ENCODE measurements around the gene MT1G. TPM values are rescaled to one million over a fixed set of nuclear protein-coding genes. Genes with fewer than 3 reads are reported as not detected.
A peak's percentile ranks its signal among the peaks of the same experiment; 100 is the strongest.
"Not testable (repeated sequence)": the region's sequence is repeated elsewhere in the genome, so short reads cannot be mapped to it uniquely, and the experiment has no call there.

Gene MT1G
- total and polyA plus RNA-seq, 3 experiments from 2014 or later: 41.0 to 46.8 TPM; not detected in 1

- peak overlapping the region; percentile 76 for H3K4me3 ChIP-seq (ENCODE audit: low read length)
- Mint-ChIP-seq H3K4me1 (peaks cover 14 to 16% (median 15%) of the 10 kb centered on the region in 3 donors), H3K4me3 (peak overlapping the region; percentile 85 to 93 (median 91)), H3K27me3 (peaks cover 10 to 15% of the 10 kb centered on the region in 2 donors), H3K9me3 (no peaks in the 10 kb centered on the region), H3K36me3 (peaks cover 0 to 2% (median 0%) of the 10 kb centered on the region in 3 donors), H3K27ac (peak overlapping the region; percentile 61 to 92 (median 82))
- peaks cover 13% of the 10 kb centered on the region for H3K4me1 ChIP-seq (ENCODE audit: insufficient read depth, low read length)
- CTCF ChIA-PET: interaction anchor here (0.9 to 2.6 kb wide), 6 partner anchors 9 to 112 kb away, joined by 3 to 10 read pairs (median 4); no protein-coding TSS in a partner anchor
- H3K27ac ChIP-seq (ENCODE audit: low read depth, low read length): peak overlapping the region; percentile 24
- no peaks in the 10 kb centered on the region for H3K36me3 ChIP-seq (ENCODE audit: insufficient read depth, low read length)
- DNase-seq: no peak
- POLR2A ChIA-PET: interaction anchor here (0.7 to 1.6 kb wide), 5 partner anchors 10 to 88 kb away, joined by 3 to 5 read pairs (median 3); partner anchors contain the start of genes MT1X and MT2A
- H3K27me3 ChIP-seq (ENCODE audit: insufficient read depth, low read length, poor library complexity, severe bottlenecking): peaks cover 7% of the 10 kb centered on the region
- H3K9me3 ChIP-seq (ENCODE audit: low read length): no peaks in the 10 kb centered on the region
These were observed 41.8 kb downstream of the MT1G start for GRCh38 chr16:56625943-56626654.

- Mint-ChIP-seq H3K36me3 (peaks cover 0 to 2% (median 0%) of the 10 kb centered on the region in 3 donors), H3K27ac (peak within 1 kb of the TSS; percentile 68 to 96 (median 86)), H3K27me3 (peaks cover 4 to 7% of the 10 kb centered on the region in 2 donors), H3K4me1 (peaks cover 14 to 16% (median 15%) of the 10 kb centered on the region in 3 donors), H3K4me3 (peak within 1 kb of the TSS; percentile 89 to 94 (median 92)), H3K9me3 (no peaks in the 10 kb centered on the region)
- peak in 4 of 5 donors; percentile 28 to 76 (median 44) for DNase-seq
- Histone ChIP-seq H3K36me3 (ENCODE audit: insufficient read depth, low read length) (no peaks in the 10 kb centered on the region), H3K4me3 (ENCODE audit: low read length) (peak within 1 kb of the TSS; percentile 76), H3K4me1 (ENCODE audit: insufficient read depth, low read length) (peaks cover 13% of the 10 kb centered on the region), H3K27ac (ENCODE audit: low read depth, low read length) (peak within 1 kb of the TSS; percentile 24), H3K9me3 (ENCODE audit: low read length) (no peaks in the 10 kb centered on the region), H3K27me3 (ENCODE audit: insufficient read depth, low read length, poor library complexity, severe bottlenecking) (peaks cover 7% of the 10 kb centered on the region)
- ChIA-PET POLR2A (interaction anchor here (0.6 to 1.6 kb wide), 7 partner anchors 11 to 199 kb away, joined by 3 to 5 read pairs (median 3); partner anchors contain the start of genes MT1X and MT2A), CTCF (interaction anchor here (0.9 to 2.6 kb wide), 6 partner anchors 8 to 111 kb away, joined by 3 to 10 read pairs (median 4); no protein-coding TSS in a partner anchor)
These were observed 42.5 kb downstream of the MT1G start, which contains the start of gene MT1E for GRCh38 chr16:56625140-56625942. Gene MT1E, plus strand, starts transcription at chr16:56625781. Its CDS starts 71 bp downstream, at chr16:56625852.

- Mint-ChIP-seq H3K27me3 (peaks cover 0 to 2% of the 10 kb centered on the region in 2 donors), H3K4me3 (no peak overlapping the region), H3K4me1 (peaks cover 14 to 16% (median 15%) of the 10 kb centered on the region in 3 donors), H3K9me3 (no peaks in the 10 kb centered on the region), H3K36me3 (peaks cover 0 to 2% (median 0%) of the 10 kb centered on the region in 3 donors), H3K27ac (no peak overlapping the region)
- no peaks in the 10 kb centered on the region for H3K36me3 ChIP-seq (ENCODE audit: insufficient read depth, low read length)
- CTCF ChIA-PET: interaction anchor here (0.6 to 1.3 kb wide), 5 partner anchors 14 to 864 kb away, joined by 3 to 4 read pairs (median 4); partner anchors contain the start of gene MT1A
- H3K27ac ChIP-seq (ENCODE audit: low read depth, low read length): no peak overlapping the region
- no peak overlapping the region for H3K4me3 ChIP-seq (ENCODE audit: low read length)
- H3K27me3 ChIP-seq (ENCODE audit: insufficient read depth, low read length, poor library complexity, severe bottlenecking): peaks cover 7% of the 10 kb centered on the region
- peaks cover 13% of the 10 kb centered on the region for H3K4me1 ChIP-seq (ENCODE audit: insufficient read depth, low read length)
- no peaks in the 10 kb centered on the region for H3K9me3 ChIP-seq (ENCODE audit: low read length)
- no peak for DNase-seq
- POLR2A ChIA-PET: interaction anchor here (0.9 to 1.2 kb wide), 2 partner anchors 13 to 15 kb away, joined by 3 read pairs; partner anchors contain the start of gene MT2A
These were observed 44.2 kb downstream of the MT1G start for GRCh38 chr16:56623637-56624036.

GRCh38 chr16:56623184-56623583 is 44.7 kb downstream of the MT1G start:
- H3K27me3 ChIP-seq (ENCODE audit: insufficient read depth, low read length, poor library complexity, severe bottlenecking); H3K27ac ChIP-seq (ENCODE audit: low read depth, low read length); H3K4me3 ChIP-seq (ENCODE audit: low read length); H3K9me3 Mint-ChIP-seq; H3K27me3 Mint-ChIP-seq; DNase-seq; H3K9me3 ChIP-seq (ENCODE audit: low read length); H3K36me3 ChIP-seq (ENCODE audit: insufficient read depth, low read length); H3K36me3 Mint-ChIP-seq: not testable (repeated sequence)
- Mint-ChIP-seq H3K4me1 (peaks cover 14 to 16% (median 15%) of the 10 kb centered on the region in 3 donors), H3K27ac (peak overlapping the region in 1 of 8 donors; percentile 1), H3K4me3 (peak overlapping the region in 1 of 7 donors; percentile 44)
- POLR2A ChIA-PET: interaction anchor here (0.9 to 1.2 kb wide), 2 partner anchors 13 to 15 kb away, joined by 3 read pairs; partner anchors contain the start of gene MT2A
- H3K4me1 ChIP-seq (ENCODE audit: insufficient read depth, low read length): peaks cover 13% of the 10 kb centered on the region
- CTCF ChIA-PET: interaction anchor here (1.1 to 1.3 kb wide), 3 partner anchors 20 to 39 kb away, joined by 3 to 5 read pairs (median 4); no protein-coding TSS in a partner anchor

GRCh38 chr16:56621665-56622445 is 46.0 kb downstream of the MT1G start:
- H3K4me1 ChIP-seq (ENCODE audit: insufficient read depth, low read length): peaks cover 17% of the 10 kb centered on the region
- H3K4me3 Mint-ChIP-seq: peak overlapping the region in 1 of 7 donors; percentile 44
- H3K36me3 ChIP-seq (ENCODE audit: insufficient read depth, low read length); DNase-seq; POLR2A ChIA-PET; H3K4me3 ChIP-seq (ENCODE audit: low read length); H3K36me3 Mint-ChIP-seq; H3K27ac ChIP-seq (ENCODE audit: low read depth, low read length); H3K9me3 Mint-ChIP-seq; H3K27me3 Mint-ChIP-seq; H3K9me3 ChIP-seq (ENCODE audit: low read length): not testable (repeated sequence)
- peaks cover 17 to 24% (median 22%) of the 10 kb centered on the region in 3 donors for H3K4me1 Mint-ChIP-seq
- H3K27me3 ChIP-seq (ENCODE audit: insufficient read depth, low read length, poor library complexity, severe bottlenecking): peaks cover 13% of the 10 kb centered on the region
- H3K27ac Mint-ChIP-seq: peak overlapping the region in 2 of 8 donors; percentile 23 to 90
- CTCF ChIA-PET: interaction anchor here (1.1 to 1.7 kb wide), 2 partner anchors 21 to 22 kb away, joined by 5 read pairs; no protein-coding TSS in a partner anchor

GRCh38 chr16:56620339-56620897 is 47.4 kb downstream of the MT1G start:
- no peak overlapping the region for H3K27ac Mint-ChIP-seq
- ChIA-PET POLR2A (no interaction called here), CTCF (interaction anchor here (1.7 kb wide), 1 partner anchor 23 kb away, joined by 5 read pairs; no protein-coding TSS in a partner anchor)
- H3K4me3 Mint-ChIP-seq: no peak overlapping the region
- H3K27ac ChIP-seq (ENCODE audit: low read depth, low read length): no peak overlapping the region
- no peak for DNase-seq
- H3K9me3 ChIP-seq (ENCODE audit: low read length): no peaks in the 10 kb centered on the region
- peaks cover 12 to 19% (median 14%) of the 10 kb centered on the region in 3 donors for H3K4me1 Mint-ChIP-seq
- H3K9me3 Mint-ChIP-seq: no peaks in the 10 kb centered on the region
- H3K4me1 ChIP-seq (ENCODE audit: insufficient read depth, low read length): peaks cover 9% of the 10 kb centered on the region
- no peaks in the 10 kb centered on the region for H3K36me3 ChIP-seq (ENCODE audit: insufficient read depth, low read length)
- H3K4me3 ChIP-seq (ENCODE audit: low read length): no peak overlapping the region
- peaks cover 4 to 11% of the 10 kb centered on the region in 2 donors for H3K27me3 Mint-ChIP-seq
- H3K36me3 Mint-ChIP-seq: peaks cover 0 to 2% (median 0%) of the 10 kb centered on the region in 3 donors
- H3K27me3 ChIP-seq (ENCODE audit: insufficient read depth, low read length, poor library complexity, severe bottlenecking): peaks cover 8% of the 10 kb centered on the region
